ENCODE results near the gene ANTXR1.
"Not testable (repeated sequence)": the region's sequence is repeated elsewhere in the genome, so short reads cannot be mapped to it uniquely, and the experiment has no call there.

Gene ANTXR1

DNA sequence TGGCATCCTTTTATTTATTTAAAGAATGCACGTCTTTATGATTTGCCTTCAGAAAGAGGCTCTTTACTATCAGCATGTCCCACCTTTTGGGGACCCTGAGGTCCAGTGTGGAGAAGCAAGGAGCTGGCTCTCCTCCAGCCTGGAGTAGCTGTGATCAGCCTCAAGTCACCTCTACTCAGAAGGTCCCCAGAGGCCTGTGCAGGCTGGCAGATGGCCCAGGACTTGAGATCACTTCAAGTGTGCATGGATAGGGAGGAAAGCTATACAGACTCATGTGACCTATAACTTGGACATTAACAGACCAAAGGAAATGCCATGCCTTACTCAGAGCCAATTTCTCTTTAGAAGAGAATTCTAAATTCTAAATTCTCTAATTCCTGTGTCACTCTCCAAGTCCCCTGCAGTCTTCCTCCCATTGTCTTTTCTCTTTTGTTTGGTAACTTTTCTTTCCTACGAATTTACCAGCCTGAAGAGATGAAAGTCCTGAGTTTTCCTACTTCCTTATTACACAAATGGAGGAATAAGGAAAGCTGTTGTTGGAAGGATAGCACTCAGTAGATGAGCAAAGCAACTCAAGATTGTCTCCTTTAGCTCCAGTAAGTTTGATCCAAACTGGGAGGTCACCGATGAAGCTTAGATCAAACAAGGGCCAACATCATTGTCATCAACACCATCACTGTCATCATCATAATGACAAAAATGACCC is 210.1 kb downstream of the ANTXR1 start:
- in situ Hi-C loops (cut with MboI; ENCODE audit: low sequenced_read_pairs): no loop called here

DNA sequence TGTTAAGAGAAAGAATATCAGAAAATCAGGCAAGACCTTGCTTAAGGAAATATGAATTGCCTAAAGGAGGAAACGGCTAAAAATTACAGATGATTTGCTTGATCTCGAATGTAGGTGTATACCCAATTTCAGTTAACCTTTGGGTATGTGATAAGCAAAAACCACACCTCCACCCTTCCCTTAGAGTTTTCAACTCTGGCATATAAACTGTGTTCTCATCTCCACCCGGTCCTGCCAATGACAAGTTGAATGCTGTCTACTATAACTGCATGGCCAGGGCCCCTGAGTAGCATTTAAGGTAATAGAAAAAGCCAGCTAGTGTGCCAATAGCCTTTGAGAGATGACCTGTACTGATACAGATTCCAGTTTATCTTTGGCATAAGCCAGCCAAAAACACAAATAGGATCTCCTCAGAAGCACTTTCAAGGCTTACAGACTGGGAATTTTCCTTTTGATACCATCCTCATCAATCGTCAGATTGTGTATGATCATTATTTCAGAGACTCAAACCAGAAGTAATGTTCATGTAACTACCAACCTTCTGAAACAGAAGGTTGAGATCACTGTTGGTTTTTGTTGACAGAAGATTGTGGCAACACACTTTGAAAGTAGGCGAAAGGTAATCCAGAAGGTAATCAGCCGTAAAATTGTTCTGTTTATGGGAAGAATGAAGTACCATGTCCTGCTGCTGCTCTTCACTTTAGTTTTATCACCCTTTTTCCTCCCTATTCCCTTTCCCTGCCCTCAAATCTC is 211.0 kb downstream of the ANTXR1 start:
- in situ Hi-C loops (cut with MboI; ENCODE audit: low sequenced_read_pairs): no loop called here

DNA sequence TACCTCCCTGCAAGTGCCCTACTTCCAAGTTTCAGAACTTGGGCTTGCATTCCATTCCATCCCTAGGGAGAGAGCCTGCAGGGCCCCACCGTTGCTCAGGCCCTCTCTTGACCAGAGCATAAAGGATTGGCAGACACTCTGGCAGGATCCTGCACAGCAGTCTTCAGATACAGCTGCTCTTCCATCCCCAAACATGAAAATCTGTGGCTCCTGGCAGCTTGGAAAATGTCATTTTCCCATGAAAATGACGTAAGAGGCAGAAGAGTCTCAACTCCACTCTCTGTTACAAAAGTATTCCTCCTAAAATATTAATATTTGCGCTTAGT is 211.5 kb downstream of the ANTXR1 start:
- in situ Hi-C loops (cut with MboI; ENCODE audit: low sequenced_read_pairs): no loop called here

DNA sequence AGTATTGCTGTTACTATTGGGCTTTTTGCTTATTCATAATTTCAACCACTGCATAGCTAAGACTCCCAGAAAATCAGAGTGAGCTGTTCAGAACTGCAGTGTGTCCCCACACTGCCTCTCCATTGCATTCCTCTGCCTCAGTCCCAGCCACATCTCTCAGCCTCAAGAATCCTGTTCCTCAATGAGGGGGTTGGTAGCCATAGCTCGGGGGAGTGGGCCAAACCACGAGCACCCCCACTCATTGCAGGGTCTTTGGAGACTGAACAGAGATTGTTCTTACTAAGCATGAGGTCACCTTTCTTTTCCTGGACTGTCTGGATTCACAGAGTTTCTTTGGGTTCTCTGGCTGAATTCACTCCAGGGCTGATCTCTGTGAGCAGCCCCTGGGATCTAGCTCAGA is 213.0 kb downstream of the ANTXR1 start:
- in situ Hi-C loops (cut with MboI; ENCODE audit: low sequenced_read_pairs): no loop called here

DNA sequence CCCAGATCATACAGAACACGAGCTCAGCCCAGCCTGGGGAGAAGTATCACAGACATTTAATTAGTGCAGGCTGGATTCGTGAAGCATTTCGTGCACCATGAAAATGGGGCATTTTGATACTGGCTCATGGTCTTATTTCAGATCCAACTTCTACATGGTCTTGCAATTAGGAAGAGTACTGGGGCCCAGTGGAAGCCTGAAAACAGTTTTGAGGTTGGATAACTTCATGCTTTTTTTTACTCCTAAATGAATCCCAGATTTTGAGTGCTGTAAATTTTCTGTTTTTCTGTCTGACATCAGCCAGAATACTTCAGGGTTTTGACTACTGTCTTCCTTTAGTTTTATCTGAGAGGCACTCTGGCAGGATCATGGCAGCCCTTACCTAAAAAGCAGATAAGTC is 213.9 kb downstream of the ANTXR1 start:
- in situ Hi-C loops (cut with MboI; ENCODE audit: low sequenced_read_pairs): no loop called here

DNA sequence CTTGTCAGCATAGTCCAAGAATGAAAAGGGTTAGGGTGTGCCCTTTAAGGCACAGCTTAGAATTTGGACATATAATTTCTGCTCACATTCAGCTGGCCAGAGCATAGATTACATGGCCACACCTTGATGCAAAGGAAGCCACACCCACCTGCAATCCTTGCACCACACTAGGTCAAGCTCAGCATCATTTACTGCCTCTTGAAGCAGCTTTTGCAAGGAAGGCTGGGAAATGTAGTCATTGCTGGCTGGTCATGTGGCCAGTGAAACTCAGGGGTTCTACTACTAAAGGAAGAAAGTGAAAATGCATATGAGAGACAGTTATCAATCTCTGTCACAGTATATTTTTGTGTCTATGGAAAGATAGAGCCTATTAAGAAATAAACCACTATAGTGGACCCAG is 214.7 kb downstream of the ANTXR1 start:
- in situ Hi-C loops (cut with MboI; ENCODE audit: low sequenced_read_pairs): no loop called here

DNA sequence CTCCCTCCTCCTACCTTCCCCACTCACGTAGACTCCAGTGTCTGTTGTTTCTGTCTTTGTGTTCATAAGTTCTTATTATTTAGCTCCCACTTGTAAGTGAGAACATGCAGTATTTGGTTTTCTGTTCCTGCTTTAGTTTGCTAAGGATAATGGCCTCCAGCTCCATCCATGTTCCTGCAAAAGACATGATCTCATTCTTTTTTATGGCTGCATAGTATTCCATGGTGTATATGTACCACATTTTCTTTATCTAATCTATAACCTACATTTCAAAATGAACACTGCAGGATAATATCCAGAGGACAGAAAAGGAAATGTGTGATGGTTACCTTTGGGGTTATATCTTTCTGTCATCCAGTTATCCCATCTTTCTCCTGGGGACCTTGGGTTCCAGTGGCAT is 218.0 kb downstream of the ANTXR1 start:
- in situ Hi-C loops (cut with MboI; ENCODE audit: low sequenced_read_pairs): not testable (repeated sequence)

DNA sequence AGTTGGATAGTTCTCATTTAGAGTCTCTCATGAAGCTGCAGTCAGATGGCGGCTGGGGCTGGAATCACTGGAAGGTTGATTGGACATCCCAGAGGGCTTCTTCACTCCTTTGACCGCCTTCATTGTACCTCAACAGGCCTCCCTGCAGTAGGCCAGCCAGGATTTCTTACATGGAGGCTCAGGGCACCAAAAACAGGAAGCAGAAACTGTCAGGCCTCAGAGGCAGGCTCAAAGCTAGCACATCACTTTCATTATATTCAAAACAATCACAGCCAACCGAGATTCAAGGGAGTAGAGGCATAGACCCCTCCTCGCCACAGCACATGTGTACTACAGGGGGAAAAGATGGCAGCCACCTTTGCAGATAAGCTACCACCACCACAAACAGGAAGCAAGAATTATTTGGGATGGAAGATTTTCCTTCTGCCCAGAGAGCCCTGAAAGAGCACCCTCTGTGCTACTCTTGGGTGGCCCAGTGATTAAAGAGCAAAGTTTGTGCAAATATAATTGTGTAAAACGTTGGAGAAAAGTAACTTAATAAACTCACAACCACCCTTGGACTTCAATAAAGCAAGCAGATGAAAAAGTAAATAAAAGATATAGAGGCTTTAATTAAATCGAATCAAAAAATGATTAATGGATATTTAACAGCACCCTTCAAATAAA is 218.8 kb downstream of the ANTXR1 start:
- in situ Hi-C loops (cut with MboI; ENCODE audit: low sequenced_read_pairs): no loop called here

DNA sequence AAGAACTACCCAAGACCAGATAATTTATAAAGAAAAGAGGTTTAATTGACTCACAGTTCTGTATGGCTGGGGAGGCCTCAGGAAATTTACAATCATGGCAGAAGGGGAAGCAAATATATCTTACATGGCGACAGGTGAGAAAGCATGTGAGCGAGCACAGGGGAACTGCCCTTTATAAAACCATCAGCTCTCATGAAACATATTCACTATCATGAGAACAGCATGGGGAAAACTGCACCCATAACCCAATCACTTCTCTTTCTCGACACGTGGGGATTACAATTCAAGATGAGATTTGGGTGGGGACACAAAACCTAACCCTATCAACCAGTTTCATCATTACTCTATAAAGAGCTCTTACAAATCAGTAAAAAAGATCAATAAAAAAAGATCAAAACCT is 222.9 kb downstream of the ANTXR1 start:
- in situ Hi-C loops (cut with MboI; ENCODE audit: low sequenced_read_pairs): not testable (repeated sequence)

DNA sequence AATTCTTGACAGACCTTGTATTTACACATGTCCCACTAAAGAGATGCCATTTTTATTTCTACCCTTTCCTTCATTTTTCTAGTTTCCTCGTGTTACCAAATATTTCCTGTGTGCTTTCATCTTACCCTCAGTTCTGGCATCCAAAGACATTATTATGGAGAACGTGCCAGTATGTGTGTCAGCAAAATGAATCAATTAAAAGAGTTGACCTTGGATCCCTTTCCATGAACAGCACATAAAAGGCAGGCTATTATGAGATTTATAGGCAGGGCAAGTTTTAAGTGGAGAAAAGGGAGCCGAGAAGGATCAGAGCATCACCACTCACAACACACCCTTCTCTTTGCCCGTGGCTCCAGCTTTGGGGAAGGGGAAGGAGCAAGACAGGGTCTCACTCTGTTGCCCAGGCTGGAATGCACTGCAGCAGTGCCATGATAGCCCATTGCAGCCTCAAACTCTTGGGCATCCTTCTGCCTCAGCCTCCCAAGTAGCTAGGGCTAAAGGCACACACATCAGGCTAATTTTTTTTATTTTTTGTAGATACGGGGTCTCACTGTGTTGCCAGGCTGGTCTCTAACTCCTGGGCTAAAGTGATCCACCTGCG is 224.2 kb downstream of the ANTXR1 start:
- in situ Hi-C loops (cut with MboI; ENCODE audit: low sequenced_read_pairs): no loop called here

DNA sequence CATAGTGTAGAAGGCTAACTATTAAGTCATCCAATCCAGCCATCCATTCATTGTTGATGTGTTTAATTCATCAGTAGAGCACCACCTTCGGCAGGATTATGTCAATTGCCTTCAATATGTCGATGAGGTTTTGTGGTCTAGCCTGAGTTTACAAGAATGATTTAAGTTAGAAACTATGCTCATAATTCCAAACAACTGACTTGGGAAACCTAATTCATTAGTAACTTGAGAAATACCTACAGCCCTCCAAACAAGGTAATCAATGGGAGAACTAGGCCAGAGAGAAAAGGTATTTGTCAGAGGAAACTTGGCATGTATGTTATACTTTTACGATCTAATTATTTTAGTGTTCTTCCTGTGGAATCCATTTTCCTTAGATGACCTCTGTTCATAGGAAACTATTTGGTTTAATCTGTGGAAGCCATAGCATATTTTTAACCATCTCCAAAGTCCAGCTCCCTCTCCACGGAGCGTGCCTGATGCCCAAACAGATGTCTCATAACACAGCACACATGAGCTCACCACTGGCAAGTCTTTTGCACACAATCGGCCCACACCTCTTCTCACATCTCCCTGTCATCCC is 225.6 kb downstream of the ANTXR1 start:
- in situ Hi-C loops (cut with MboI; ENCODE audit: low sequenced_read_pairs): no loop called here

DNA sequence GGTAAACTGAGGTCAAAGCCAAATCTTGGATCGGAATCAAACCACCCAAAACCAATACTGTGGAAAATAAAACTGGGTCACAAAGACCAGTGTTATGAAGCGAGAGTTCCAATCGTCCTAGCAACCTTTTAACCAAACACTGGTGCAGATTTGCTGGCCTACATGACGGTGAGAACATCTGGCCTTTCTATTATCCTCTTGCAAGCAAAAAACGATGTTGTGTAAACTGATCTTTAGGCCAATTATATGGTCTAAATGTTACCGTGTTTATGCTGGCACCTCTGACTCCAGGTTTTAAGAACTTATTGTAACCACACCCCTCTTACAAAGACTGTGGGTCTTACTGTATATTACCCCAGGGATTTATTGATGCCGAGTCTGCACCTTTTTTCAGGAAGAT is 228.1 kb downstream of the ANTXR1 start:
- in situ Hi-C loops (cut with MboI; ENCODE audit: low sequenced_read_pairs): no loop called here

DNA sequence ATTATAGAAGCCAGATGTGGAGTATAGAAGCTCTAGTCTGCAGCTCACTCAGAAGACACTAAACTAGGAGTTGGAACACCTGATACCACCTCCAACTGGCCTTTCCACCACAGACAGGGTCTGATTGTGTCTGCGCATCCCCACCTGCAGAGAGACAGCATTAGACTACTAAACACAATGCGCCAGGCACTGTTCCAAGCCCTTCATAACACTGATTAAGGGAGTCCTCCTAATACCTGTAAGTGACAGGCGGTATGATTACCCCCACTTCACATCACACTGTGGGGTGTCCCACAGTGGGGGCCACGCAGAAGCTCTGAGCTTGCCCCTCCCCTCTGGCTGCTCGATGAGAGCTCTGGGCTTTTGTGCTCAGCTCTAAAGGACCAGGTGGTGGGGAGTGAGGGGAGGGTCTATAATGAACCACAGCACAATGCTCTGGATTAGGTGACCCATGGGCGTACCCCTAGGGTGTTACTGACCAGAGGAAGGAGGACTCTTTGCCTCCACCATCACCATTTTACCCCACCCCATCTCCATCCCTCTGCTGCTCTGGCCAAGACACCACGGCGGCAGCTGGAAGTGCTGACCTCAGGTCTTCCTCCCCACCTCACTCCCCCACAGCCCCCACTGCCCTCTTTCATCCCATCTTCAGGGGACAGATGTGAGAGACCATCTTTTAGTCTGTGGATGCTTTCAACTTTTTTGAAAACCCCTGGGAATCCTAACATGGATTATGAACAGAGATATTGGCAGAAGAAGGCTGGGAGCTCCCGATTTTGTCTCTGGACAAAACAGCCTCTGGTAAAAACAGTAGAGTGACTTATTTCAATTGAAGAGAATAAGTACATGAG is 228.9 kb downstream of the ANTXR1 start:
- in situ Hi-C loops (cut with MboI; ENCODE audit: low sequenced_read_pairs): no loop called here

DNA sequence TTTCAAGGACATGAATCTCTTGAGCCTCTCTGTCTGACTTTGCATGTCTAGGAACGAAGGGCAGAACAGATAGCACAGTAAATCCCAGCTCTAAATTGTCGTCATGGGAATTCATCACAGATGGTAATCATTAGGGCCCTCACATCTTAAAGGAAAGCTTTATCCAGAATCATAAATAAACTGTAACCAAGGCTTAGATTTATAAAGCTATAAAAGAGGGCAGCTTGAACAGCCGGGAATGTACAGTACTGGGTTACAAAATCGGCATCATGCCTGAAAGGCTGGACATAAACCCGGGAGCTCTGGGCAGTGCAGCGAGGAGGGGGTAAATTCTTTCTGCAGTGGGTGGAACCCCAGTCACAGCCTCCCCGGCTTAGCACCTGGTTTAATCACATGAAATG is 229.7 kb downstream of the ANTXR1 start:
- in situ Hi-C loops (cut with MboI; ENCODE audit: low sequenced_read_pairs): no loop called here

DNA sequence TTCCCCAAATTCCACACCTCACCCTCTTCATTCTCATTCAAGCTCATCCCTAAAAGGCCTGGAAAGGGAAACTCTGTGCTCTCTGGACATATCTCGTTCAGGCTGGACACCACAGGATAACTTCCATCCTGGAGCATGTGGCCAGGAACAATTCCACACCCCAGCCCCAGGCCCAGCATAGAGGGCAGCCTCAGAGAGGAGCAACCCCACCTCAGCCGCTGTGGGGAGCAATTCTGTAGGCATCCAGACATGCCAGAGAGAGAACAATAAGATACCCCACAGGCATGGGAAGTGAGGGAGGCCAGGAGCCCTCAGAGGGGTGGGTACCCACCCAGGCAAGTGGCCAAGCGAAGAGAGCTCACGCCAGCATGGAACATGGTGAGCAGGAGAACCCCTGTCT is 230.7 kb downstream of the ANTXR1 start:
- in situ Hi-C loops (cut with MboI; ENCODE audit: low sequenced_read_pairs): no loop called here

DNA sequence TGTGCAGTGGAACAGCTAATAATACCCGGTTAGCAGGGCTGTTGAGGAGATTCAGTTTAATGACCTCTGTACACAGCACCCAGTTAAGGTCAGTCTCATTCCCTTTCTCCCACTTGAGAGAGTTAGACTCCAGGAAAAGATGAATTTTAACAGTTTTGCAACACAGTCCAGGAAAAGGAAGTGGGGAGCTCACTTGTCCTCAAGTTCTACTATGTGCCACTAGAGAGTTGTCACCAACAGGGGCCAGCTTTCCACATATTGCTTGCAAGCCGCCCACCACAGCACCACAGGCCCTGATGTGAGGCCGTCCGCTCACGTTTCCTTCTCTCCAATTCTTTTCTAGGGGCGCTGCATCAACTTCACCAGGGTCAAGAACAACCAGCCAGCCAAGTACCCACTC is 231.9 kb downstream of the ANTXR1 start:
- in situ Hi-C loops (cut with MboI; ENCODE audit: low sequenced_read_pairs): no loop called here

DNA sequence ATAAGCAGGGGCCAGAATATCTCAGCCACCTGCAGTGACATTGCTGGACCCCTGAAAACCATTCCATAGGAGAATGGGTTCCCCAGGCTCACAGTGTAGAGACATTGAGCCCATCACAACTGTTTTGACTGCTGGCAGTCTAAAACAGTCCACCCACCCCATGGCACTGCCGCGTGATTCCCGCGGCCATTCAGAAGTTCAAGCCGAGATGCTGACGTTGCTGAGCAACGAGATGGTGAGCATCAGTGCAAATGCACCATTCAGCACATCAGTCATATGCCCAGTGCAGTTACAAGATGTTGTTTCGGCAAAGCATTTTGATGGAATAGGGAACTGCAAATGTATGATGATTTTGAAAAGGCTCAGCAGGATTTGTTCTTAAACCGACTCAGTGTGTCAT is 234.6 kb downstream of the ANTXR1 start:
- in situ Hi-C loops (cut with MboI; ENCODE audit: low sequenced_read_pairs): no loop called here

DNA sequence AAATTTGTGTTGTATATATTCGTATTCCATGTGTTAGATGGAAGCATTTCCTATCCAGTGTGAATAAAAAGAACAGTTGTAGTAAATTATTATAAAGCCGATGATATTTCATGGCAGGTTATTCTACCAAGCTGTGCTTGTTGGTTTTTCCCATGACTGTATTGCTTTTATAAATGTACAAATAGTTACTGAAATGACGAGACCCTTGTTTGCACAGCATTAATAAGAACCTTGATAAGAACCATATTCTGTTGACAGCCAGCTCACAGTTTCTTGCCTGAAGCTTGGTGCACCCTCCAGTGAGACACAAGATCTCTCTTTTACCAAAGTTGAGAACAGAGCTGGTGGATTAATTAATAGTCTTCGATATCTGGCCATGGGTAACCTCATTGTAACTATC is 235.3 kb downstream of the ANTXR1 start:
- in situ Hi-C loops (cut with MboI; ENCODE audit: low sequenced_read_pairs): no loop called here

DNA sequence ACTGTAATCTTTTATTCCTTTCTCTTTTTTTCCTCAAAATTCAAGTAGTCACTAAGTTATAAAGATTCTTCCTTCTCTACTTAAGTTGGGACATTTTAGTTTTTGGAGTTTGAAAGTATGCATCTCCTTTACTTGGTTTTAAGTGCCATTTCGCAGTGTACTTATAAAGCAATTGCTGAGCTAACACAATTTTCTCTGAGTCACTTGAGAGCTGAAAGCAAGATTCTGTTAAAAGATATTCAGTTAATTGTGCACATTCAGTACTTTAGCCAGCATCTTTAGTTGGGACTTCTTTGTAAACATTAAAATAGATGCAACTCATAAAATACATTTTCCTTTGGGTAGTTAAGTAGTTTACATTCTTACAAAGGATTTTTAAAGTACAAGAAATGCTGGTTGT is 238.0 kb downstream of the ANTXR1 start:
- in situ Hi-C loops (cut with MboI; ENCODE audit: low sequenced_read_pairs): no loop called here

DNA sequence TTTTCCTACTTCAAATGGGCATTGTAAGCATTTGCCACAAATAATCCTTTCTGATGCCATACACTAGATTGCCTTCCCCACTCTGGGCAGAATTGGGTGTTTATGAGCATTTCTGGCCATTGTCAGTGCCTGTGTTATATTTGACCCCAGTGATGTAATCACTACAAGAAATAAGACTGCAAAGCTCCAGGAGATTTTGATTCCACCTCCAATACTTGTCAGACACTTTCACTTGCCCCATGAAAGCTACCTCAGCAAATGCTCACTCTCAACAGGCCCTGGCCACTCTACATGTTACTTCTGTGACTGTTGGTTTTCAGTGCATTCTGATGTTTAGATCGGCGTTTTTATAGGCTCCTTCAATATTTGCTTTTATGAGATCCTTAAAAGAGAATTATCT is 239.0 kb downstream of the ANTXR1 start:
- in situ Hi-C loops (cut with MboI; ENCODE audit: low sequenced_read_pairs): no loop called here

DNA sequence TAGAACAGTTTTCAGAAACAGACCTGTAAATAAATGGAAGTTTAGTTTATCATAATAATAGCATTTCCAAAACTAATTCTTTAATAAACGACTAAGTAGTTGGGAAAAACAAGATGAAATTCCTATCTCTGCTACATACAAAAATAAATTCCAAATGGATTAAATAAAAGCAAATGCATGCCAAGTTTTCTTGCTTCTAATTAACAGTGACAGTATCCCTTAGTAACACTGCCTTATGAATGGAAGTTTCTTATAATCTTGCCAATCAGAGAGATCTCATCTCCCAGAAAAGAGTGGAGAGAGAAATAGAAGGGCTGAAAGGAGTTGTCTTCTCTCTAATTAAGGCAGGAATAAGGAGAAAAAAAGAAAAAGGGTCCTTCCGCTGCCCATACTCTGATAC is 240.1 kb downstream of the ANTXR1 start:
- in situ Hi-C loops (cut with MboI; ENCODE audit: low sequenced_read_pairs): no loop called here

All from HL-60/S4 (cell line).